ENCODE results near the gene ENPEP.

DNA sequence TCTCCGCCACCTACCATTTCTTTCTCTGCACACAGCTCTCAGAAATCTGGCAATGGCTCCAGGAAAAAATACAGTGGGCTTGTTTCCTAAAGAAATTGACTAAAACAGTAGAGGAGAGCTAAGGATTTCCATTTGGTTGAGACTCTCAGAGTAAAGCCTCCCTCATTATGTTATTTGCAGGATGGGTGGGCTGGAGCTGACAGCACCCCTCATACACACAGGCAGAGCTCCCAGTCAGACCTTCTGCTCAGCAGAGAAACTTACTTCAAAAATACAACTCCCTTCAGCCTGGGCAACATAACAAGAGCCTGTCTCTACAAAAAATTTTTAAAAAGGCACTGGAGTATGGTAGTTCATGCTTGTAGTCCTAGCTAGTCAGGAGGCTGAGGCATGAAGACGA, 44.9 kb downstream of the ENPEP start:
- TF ChIP-seq, protein P1, sequence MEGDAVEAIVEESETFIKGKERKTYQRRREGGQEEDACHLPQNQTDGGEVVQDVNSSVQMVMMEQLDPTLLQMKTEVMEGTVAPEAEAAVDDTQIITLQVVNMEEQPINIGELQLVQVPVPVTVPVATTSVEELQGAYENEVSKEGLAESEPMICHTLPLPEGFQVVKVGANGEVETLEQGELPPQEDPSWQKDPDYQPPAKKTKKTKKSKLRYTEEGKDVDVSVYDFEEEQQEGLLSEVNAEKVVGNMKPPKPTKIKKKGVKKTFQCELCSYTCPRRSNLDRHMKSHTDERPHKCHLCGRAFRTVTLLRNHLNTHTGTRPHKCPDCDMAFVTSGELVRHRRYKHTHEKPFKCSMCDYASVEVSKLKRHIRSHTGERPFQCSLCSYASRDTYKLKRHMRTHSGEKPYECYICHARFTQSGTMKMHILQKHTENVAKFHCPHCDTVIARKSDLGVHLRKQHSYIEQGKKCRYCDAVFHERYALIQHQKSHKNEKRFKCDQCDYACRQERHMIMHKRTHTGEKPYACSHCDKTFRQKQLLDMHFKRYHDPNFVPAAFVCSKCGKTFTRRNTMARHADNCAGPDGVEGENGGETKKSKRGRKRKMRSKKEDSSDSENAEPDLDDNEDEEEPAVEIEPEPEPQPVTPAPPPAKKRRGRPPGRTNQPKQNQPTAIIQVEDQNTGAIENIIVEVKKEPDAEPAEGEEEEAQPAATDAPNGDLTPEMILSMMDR (IDR thresholded peaks at IDR 0.05) = no peak
- no peak for TF ChIP-seq POLR2A (IDR thresholded peaks at IDR 0.05)

All from esophagus squamous epithelium (tissue), 4 donors.